GM12892 (cell line): ENCODE data around the gene FOXS1.

Experiments used
- POLR2A ChIP-seq: IDR thresholded peaks from 2 replicates; pipeline ENCODE4 v1.6.1; 2011; ENCODE audit warnings: low read depth, low read length, control low read depth
- TAF1 ChIP-seq: IDR thresholded peaks from 2 replicates; pipeline ENCODE4 v1.6.1; 2011; ENCODE audit warnings: low read depth, mild to moderate bottlenecking, control low read depth, low read length, borderline replicate concordance

DNA sequence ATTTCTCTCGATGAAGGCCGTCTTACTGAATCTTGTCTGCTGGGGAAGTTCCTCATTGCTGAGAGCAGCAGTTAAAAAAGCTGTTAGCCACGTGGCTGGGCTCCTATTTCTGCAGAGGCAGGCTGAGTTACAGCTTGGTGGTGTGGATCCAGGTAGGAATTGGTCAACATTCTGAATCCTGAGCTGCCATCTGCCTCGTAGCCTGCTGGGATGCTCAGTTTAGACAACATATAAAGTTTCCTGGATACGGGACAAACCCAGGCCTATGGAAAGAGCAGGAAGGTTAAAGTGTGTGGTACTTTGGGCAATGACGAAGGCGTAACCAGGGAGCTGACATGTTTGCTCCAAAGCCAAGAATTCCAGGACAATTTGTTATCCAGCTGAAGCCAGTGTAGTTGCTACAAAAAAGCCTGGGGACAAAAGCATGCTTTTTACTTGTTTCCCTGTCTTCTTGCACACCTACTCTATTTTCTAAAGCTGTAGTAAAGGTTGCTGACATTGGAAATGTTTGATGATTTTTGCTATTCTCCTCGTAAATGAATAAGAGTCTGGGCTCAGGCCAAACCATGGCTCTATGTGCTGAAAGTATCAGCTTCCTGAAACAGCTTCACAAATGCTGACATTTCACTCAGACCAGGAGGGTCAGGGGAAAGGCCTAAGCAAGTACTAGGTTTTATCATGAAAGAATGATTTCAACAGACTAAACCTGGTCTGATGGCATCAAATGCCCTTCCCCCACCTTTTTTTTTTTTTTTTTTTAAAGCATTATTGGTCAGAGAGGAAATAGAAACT, 38.6 kb downstream of the FOXS1 start:
- TF ChIP-seq POLR2A: no peak
- TF ChIP-seq TAF1: no peak
